HEK293 (cell line): ENCODE data around the gene CCSER2.

Experiments
- ZNF423 ChIP-seq: fragments of 450-650 bp; formaldehyde crosslinking; IDR thresholded peaks from 2 replicates; pipeline ENCODE4 v1.5.1; 2016; ENCODE audit warnings: missing biosample characterization, missing genetic modification characterization
- TF ChIP-seq, protein P1 (sequence below): fragments of 450-650 bp; formaldehyde crosslinking; IDR thresholded peaks from 2 replicates; pipeline ENCODE4 v1.5.1; 2016; ENCODE audit warnings: missing biosample characterization, missing genetic modification characterization

DNA sequence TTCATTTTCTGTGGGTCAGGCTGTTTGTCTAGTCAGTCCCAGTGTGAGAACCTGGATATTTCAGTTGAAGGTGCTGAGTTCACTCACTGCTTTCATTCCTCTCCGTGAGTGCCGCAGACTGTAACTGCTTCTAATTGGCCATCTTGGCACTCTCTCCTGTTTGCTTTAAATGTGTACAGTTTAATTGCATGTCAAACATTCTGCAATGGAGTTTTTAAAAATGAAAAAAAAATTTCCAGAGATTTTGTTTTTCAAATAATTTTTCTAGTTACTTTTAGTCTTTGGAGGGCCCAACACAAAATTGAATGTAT lies 87.8 kb downstream of the CCSER2 start:
- TF ChIP-seq, protein P1, sequence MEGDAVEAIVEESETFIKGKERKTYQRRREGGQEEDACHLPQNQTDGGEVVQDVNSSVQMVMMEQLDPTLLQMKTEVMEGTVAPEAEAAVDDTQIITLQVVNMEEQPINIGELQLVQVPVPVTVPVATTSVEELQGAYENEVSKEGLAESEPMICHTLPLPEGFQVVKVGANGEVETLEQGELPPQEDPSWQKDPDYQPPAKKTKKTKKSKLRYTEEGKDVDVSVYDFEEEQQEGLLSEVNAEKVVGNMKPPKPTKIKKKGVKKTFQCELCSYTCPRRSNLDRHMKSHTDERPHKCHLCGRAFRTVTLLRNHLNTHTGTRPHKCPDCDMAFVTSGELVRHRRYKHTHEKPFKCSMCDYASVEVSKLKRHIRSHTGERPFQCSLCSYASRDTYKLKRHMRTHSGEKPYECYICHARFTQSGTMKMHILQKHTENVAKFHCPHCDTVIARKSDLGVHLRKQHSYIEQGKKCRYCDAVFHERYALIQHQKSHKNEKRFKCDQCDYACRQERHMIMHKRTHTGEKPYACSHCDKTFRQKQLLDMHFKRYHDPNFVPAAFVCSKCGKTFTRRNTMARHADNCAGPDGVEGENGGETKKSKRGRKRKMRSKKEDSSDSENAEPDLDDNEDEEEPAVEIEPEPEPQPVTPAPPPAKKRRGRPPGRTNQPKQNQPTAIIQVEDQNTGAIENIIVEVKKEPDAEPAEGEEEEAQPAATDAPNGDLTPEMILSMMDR (tag by site-specific recombination), result no peak
- TF ChIP-seq ZNF423 (tag by site-specific recombination), result no peak
